Cardiac muscle cell (in vitro differentiated cells and primary cell): Measurements from ENCODE around the gene ZNF668. TPM values are rescaled to one million over a fixed set of nuclear protein-coding genes. Genes with fewer than 3 reads are reported as not detected.
A peak's percentile ranks its signal among the peaks of the same experiment; 100 is the strongest.

ENCODE experiments used
- DNase-seq, 2 donors: peaks; one replicate each; pipeline versions ENCODE4 v3.0.0 to v3.0.0-alpha.2; 2010 to 2017; ENCODE audit warnings: low read depth in 1 of 2, low spot score in 1 of 2
- H3K27ac ChIP-seq: fragments of 200-600 bp; sonication (generic); 2 replicates; pipeline ENCODE4 v1.5.1; 2016
- H3K27me3 ChIP-seq: fragments of 200-600 bp; sonication (generic); 2 replicates; pipeline ENCODE4 v1.6.0; 2016; ENCODE audit warnings: control low read depth
- H3K36me3 ChIP-seq: fragments of 200-600 bp; sonication (generic); 2 replicates; pipeline ENCODE4 v1.5.1; 2016; ENCODE audit warnings: control low read depth
- H3K4me1 ChIP-seq: fragments of 200-600 bp; sonication (generic); 2 replicates; pipeline ENCODE4 v1.8.1; 2017; ENCODE audit warnings: low read depth, mild to moderate bottlenecking, mixed run types
- H3K4me3 ChIP-seq: fragments of 200-600 bp; sonication (generic); 2 replicates; pipeline ENCODE4 v1.5.1; 2016; ENCODE audit warnings: mild to moderate bottlenecking
- H3K9me3 ChIP-seq: fragments of 200-600 bp; sonication (generic); 2 replicates; pipeline ENCODE4 v1.5.1; 2017; ENCODE audit warnings: low read depth, mild to moderate bottlenecking, control low read depth
- polyA plus RNA-seq: library from polyadenylated mRNA; unstranded; fragments of >200 nt; fragmentation: Nextera tagmentation; extraction: Ambion mirVana; gene quantifications from 2 replicates; pipeline ENCODE4 v1.2.1, GENCODE V29; 2016
- total RNA-seq: library from RNA; depleted of rRNA; stranded (reverse); fragments of >200 nt; gene quantifications from 2 replicates; pipeline ENCODE4 v1.2.3, GENCODE V29; 2016
- TF ChIP-seq, protein P1 (sequence below): IDR thresholded peaks from 2 replicates; pipeline ENCODE4 v1.5.1; 2012; ENCODE audit warnings: low read depth, mild to moderate bottlenecking, low read length

The ZNF668 gene
- total RNA-seq, result 16.2 and 18.2 TPM in 2 replicates
- 7.4 and 10.0 TPM in 2 replicates for polyA plus RNA-seq

DNA sequence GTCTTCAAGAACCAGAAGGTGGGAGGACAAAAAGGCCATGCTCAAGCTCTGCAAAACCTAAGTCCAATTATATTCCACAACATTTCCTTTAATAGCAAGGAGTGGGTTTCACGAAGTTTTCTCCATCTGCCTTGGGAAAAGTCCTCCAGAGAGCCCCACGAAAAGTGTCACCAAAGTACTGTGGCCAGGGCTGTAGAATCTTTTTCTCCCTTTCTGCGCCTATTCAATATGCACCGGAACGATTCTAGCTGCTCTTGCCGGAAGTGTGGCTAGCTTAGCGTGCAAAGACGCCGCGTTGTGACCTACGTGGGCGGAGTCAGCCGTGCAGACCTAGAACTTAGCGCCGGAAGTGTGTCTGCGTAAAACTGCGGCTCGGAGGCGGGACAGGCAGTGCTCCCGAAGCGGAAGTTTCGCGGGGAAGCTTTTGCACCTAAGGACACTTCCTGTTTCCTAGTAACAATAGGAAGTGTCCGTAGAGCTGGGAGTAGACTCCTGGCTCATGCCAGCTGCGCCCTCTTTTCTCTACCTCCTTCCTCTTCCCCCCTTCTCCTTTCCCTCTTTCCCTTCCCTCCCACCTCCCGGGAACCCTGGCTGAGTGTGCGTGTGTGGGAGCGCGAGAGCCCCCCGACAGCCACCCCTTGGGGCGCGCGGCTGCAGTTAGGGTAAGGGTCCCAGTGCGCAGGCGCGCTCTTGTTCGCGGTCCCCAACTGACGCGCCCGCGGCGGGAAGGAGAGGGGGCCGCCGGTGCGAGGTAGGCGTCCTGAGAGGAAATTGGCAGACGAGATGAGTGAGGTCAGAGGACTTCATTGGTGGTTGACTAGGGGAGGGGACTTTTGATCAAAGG, at the start of gene ZNF668, which contains the start of gene ZNF646:
Gene ZNF668 (minus strand): TSS at position 271 of the 844 bp plus-strand sequence. CDS start 9,781 bp downstream, outside the sequence.
Gene ZNF646 (plus strand): TSS at position 453 of the 844 bp plus-strand sequence. CDS start 1,903 bp downstream, outside the sequence.
- peaks cover 5% of the 10 kb centered on the region for H3K4me1 ChIP-seq
- H3K36me3 ChIP-seq, result peaks cover 18% of the 10 kb centered on the region
- no peaks in the 10 kb centered on the region for H3K27me3 ChIP-seq
- TF ChIP-seq, protein P1, sequence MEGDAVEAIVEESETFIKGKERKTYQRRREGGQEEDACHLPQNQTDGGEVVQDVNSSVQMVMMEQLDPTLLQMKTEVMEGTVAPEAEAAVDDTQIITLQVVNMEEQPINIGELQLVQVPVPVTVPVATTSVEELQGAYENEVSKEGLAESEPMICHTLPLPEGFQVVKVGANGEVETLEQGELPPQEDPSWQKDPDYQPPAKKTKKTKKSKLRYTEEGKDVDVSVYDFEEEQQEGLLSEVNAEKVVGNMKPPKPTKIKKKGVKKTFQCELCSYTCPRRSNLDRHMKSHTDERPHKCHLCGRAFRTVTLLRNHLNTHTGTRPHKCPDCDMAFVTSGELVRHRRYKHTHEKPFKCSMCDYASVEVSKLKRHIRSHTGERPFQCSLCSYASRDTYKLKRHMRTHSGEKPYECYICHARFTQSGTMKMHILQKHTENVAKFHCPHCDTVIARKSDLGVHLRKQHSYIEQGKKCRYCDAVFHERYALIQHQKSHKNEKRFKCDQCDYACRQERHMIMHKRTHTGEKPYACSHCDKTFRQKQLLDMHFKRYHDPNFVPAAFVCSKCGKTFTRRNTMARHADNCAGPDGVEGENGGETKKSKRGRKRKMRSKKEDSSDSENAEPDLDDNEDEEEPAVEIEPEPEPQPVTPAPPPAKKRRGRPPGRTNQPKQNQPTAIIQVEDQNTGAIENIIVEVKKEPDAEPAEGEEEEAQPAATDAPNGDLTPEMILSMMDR, result no peak
- peak within 1 kb of the TSS; percentile 98 for H3K4me3 ChIP-seq
- peak; percentile 99 to 100 for DNase-seq
- no peaks in the 10 kb centered on the region for H3K9me3 ChIP-seq
- H3K27ac ChIP-seq, result peak within 1 kb of the TSS; percentile 87

DNA sequence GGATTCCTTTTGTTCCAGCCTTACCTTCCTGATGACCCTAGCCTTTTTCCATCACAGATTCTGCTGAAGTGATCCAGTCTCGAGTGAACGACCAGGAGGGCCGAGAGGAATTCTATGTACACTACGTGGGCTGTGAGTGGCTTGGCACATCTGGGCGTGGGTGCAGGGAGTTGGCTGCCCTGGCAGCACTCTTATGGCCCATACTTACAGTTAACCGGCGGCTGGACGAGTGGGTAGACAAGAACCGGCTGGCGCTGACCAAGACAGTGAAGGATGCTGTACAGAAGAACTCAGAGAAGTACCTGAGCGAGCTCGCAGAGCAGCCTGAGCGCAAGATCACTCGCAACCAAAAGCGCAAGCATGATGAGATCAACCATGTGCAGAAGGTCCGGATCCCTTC, 46.1 kb upstream of the ZNF668 start:
- no peak for DNase-seq
- H3K9me3 ChIP-seq, result no peaks in the 10 kb centered on the region
- H3K27ac ChIP-seq, result no peak overlapping the region
- H3K36me3 ChIP-seq, result peaks cover 31% of the 10 kb centered on the region
- no peak overlapping the region for H3K4me3 ChIP-seq
- TF ChIP-seq, protein P1, result no peak
- peaks cover 7% of the 10 kb centered on the region for H3K4me1 ChIP-seq
- no peaks in the 10 kb centered on the region for H3K27me3 ChIP-seq

DNA sequence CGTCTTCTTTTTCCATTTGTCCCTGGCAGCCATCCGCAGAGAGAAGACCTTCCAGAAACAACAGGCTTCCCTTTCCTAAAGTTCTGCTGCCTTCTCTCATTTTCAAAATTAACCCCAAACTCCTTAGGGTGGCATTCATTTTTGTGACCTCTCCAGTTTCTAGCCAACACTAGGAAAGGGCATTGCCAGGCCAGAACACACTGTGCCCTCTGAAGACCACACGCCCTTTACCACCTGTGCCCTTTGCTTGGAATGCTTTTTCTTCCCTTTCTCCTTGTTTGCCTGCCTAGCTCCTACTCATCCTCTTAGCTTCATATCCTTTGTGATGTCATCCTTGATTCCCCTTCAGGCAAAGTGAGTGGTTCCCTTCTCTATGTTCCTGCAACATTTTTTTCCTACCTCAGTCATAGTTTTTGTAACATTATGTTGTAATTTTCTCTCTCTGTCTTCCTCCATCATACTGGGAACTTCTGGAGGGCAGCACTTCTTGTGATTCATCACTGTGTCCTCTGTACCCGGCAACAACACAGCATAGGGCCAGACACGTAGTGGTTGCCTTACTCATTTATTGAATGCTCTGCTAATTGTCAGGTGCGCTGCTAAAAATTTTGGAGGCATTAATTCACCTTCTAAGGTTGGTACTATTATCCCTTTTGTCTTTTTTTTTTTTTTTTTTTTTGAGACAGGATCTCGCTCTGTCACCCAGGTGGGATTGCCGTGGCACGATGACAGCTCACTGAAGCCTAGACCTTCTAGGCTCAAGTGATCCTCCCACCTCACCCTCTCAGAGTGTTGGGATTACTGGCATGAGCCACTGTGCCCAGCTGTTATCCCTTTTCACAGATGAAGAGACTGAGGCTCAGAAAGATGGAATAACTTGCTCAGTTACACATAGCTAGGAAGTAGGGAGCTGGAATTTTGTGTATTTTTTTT, 44.4 kb upstream of the ZNF668 start:
- peaks cover 7% of the 10 kb centered on the region for H3K4me1 ChIP-seq
- no peaks in the 10 kb centered on the region for H3K27me3 ChIP-seq
- peaks cover 23% of the 10 kb centered on the region for H3K36me3 ChIP-seq
- peak in 1 of 2 donors; percentile 68 for DNase-seq
- H3K27ac ChIP-seq, result peak overlapping the region; percentile 94
- H3K4me3 ChIP-seq, result peak overlapping the region; percentile 96
- TF ChIP-seq, protein P1, result no peak
- H3K9me3 ChIP-seq, result no peaks in the 10 kb centered on the region

DNA sequence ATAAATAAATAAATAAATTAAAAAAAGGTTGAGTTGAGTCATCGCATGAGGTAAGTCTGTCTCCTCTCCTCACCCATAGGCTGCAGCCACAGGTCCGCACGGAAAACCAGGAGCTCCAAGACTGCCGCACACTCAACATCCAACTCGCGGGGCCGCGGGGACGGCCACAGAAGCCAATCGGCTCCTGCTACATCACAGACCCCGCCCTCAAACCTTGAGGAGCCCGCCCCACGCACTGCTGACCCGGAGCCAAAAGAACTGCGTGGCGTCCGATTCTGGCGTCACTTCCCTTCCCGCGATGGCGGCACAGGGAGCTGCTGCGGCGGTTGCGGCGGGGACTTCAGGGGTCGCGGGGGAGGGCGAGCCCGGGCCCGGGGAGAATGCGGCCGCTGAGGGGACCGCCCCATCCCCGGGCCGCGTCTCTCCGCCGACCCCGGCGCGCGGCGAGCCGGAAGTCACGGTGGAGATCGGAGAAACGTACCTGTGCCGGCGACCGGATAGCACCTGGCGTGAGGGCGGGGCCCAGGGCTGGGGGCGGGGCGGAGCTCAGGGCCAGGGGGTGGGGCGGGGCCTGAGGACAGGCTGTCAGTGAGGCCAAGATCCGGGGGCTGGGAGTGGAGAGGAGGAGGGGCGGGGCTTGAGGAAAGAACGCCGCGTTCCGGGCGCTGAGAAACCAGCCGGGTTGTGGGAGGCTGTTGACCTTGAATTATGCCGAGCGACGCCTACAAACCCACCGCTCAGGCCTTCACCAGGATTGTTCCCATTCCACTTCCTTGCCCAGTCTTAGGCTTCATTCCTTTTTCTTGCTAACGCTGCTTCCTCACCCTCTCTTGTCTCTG, 43.6 kb upstream of the ZNF668 start, which contains the start of gene KAT8:
Gene KAT8 (plus strand): TSS at position 281 of the 839 bp plus-strand sequence. CDS start 18 bp downstream, at position 299.
- TF ChIP-seq, protein P1, result no peak
- no peaks in the 10 kb centered on the region for H3K27me3 ChIP-seq
- H3K36me3 ChIP-seq, result peaks cover 23% of the 10 kb centered on the region
- peaks cover 7% of the 10 kb centered on the region for H3K4me1 ChIP-seq
- peak within 1 kb of the TSS; percentile 96 for H3K4me3 ChIP-seq
- peak; percentile 99 for DNase-seq
- no peaks in the 10 kb centered on the region for H3K9me3 ChIP-seq
- peak within 1 kb of the TSS; percentile 94 for H3K27ac ChIP-seq

DNA sequence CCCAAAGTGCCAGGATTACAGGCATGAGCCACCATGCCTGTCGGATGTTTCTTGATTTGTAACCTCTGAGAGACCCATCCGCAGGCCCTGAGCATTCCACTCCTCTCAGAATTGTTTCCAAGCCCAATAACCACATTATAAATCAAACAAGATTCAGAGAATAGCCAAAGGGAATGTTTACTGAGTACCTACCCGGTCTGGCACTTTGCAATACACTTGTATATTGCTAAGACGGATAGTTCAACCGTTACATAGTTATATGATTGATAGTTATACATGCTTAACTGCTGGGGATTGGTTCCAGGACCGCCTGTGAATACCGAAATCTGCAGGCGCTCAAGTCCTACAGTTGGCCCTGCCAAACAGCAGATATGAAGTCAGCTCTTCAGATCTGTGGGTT, 40.4 kb upstream of the ZNF668 start:
- Histone ChIP-seq H3K27me3 (no peaks in the 10 kb centered on the region), H3K4me1 (peaks cover 7% of the 10 kb centered on the region), H3K4me3 (no peak overlapping the region), H3K9me3 (no peaks in the 10 kb centered on the region), H3K27ac (peak overlapping the region; percentile 45), H3K36me3 (peaks cover 28% of the 10 kb centered on the region)
- TF ChIP-seq, protein P1, result no peak
- DNase-seq, result no peak
